Measurements from ENCODE around the gene SCRN2. TPM values are rescaled to one million over a fixed set of nuclear protein-coding genes. Genes with fewer than 3 reads are reported as not detected.

SCRN2 gene
- total RNA-seq, 1 donor from 2014 or later = 45.2 TPM

GRCh38 chr17:47878203-47879027, 37.3 kb upstream of the SCRN2 start:
- Mint-ChIP-seq H3K4me1 (ENCODE audit: unreplicated experiment) (peaks cover 15% of the 10 kb centered on the region), H3K9me3 (no peaks in the 10 kb centered on the region), H3K4me3 (peak overlapping the region; percentile 57), H3K36me3 (no peaks in the 10 kb centered on the region), H3K27ac (peak overlapping the region; percentile 65), H3K27me3 (peaks cover 68% of the 10 kb centered on the region)
- no peak for TF ChIP-seq CTCF (conservative IDR thresholded peaks at IDR 0.05)
- DNase-seq (ENCODE audit: extremely low spot score, unreplicated experiment) = no peak

GRCh38 chr17:47877368-47878034, 36.4 kb upstream of the SCRN2 start:
- Mint-ChIP-seq H3K27me3 (peaks cover 69% of the 10 kb centered on the region), H3K36me3 (no peaks in the 10 kb centered on the region), H3K9me3 (no peaks in the 10 kb centered on the region), H3K4me3 (no peak overlapping the region), H3K27ac (no peak overlapping the region), H3K4me1 (ENCODE audit: unreplicated experiment) (peaks cover 12% of the 10 kb centered on the region)
- DNase-seq (ENCODE audit: extremely low spot score, unreplicated experiment) = no peak
- TF ChIP-seq CTCF (conservative IDR thresholded peaks at IDR 0.05) = no peak

GRCh38 chr17:47875011-47875985, 34.2 kb upstream of the SCRN2 start:
- H3K4me1 Mint-ChIP-seq (ENCODE audit: unreplicated experiment) = peaks cover 13% of the 10 kb centered on the region
- no peak for TF ChIP-seq CTCF (conservative IDR thresholded peaks at IDR 0.05)
- no peaks in the 10 kb centered on the region for H3K36me3 Mint-ChIP-seq
- no peak overlapping the region for H3K27ac Mint-ChIP-seq
- peaks cover 78% of the 10 kb centered on the region for H3K27me3 Mint-ChIP-seq
- no peaks in the 10 kb centered on the region for H3K9me3 Mint-ChIP-seq
- H3K4me3 Mint-ChIP-seq = no peak overlapping the region
- DNase-seq (ENCODE audit: extremely low spot score, unreplicated experiment) = no peak

- no peak for DNase-seq (ENCODE audit: extremely low spot score, unreplicated experiment)
- Mint-ChIP-seq H3K9me3 (no peaks in the 10 kb centered on the region), H3K36me3 (no peaks in the 10 kb centered on the region), H3K4me3 (no peak overlapping the region), H3K27ac (no peak overlapping the region), H3K27me3 (peaks cover 80% of the 10 kb centered on the region), H3K4me1 (ENCODE audit: unreplicated experiment) (peaks cover 14% of the 10 kb centered on the region)
- TF ChIP-seq CTCF (conservative IDR thresholded peaks at IDR 0.05) = no peak
Measured at GRCh38 chr17:47873200-47874090, 32.4 kb upstream of the SCRN2 start.

Data from type B pancreatic cell (in vitro differentiated cells).